ENCODE data around the gene CYP4F22.
A peak's percentile ranks its signal among the peaks of the same experiment; 100 is the strongest.

Gene CYP4F22

DNA sequence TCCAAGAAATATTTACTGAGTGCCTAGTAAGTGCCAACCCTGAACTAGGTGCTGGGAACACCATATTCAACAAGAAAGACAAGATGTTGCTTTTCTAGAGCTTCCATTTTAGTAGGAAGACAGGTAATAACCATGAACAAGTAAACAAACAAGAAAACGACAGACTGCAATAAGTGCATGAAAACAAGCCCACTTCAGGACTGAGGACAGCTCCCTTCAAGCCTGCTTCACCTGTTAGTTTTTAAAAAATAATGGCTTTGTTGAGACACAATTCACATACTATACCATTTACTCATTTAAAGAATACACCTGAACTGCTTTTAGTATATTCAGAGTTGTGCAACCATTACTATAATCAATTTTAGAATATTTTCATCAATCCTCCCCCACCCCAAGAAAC lies 30.4 kb downstream of the CYP4F22 start:
- no peak for DNase-seq

DNA sequence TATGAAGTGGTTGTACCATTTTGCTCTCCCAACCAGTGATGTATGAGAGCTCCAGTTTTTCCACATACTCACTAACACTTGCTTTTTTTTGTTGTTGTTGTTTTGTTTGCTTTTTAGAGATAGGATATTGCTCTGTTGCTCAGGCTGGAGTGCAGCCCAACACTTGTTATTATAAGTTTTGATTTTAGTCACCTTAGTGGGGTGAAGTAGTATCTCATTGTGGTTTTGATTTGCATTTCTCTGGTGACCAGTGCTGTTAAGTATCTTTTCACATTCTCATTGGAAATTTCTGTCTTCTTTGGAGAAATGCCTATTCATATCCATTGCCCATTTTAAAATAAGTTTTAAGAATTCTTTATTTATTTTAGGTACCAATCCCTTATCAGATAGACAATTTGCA lies 31.3 kb downstream of the CYP4F22 start:
- no peak for DNase-seq

DNA sequence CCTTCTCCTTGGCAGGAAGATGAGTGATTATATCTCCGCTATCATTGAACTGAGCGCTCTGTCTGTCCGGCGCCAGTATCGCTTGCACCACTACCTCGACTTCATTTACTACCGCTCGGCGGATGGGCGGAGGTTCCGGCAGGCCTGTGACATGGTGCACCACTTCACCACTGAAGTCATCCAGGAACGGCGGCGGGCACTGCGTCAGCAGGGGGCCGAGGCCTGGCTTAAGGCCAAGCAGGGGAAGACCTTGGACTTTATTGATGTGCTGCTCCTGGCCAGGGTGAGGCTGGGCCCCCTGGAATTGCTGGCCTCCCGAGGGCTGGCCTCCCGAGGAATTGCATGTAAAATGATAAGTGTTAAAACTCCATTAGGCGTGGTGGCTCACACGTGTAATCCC lies 32.1 kb downstream of the CYP4F22 start:
- no peak for DNase-seq

DNA sequence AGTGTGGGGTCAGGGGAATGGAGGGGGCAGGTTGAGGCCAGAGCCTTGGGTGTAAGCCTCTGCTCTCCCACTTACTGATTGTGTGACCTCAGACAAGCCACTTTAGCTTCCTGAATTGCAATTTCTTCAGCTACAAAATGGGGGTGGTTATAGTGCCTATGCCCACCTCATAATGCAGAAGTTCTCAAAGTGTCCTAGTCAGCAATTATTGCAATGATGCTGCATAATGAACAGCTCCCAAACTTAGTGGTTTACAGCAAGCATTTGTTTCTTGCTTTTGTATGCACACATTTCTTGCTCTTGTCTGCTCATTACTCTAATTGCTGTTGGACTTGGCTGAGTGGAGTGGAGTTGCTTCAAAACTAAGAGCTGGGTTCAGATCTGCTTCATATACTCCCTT lies 36.0 kb downstream of the CYP4F22 start:
- DNase-seq = no peak

DNA sequence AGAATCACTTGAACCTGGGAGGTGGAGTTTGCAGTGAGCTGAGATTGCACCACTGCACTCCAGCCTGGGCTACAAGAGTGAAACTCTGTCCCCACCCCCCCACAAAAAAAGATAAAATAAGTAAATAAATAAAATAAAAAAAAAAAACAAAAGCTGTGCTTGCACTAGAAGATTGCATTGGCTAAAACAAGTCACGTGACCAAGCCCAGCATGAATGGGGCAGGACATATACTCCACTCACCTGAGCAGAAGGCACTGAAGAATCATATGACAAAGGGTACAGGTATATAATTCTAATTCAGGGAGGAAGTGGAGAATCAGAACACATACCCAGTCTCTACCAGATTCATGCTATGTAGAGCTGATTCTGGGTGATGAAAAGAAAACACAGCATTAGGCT lies 36.6 kb downstream of the CYP4F22 start:
- DNase-seq = no peak

DNA sequence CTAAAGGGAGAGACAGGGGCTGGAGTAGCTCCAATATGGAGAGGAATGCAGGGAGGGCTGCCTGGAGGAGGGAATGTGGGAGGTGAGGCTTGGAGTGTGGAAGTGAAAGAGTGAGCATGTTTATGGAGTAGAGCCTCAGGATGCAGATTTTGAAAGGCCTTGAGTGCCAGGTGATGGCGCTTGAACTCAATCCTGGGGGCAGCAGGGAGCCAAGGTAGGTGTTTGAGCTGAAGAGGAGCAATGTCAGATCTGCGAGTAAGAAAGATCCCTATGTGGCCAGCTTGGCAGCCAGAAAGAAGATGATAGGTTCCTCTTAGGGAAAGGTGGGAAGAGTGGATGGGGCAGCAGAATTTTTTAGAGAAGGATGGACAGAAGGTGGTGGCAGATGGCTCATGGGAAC lies 40.3 kb downstream of the CYP4F22 start:
- DNase-seq = no peak

DNA sequence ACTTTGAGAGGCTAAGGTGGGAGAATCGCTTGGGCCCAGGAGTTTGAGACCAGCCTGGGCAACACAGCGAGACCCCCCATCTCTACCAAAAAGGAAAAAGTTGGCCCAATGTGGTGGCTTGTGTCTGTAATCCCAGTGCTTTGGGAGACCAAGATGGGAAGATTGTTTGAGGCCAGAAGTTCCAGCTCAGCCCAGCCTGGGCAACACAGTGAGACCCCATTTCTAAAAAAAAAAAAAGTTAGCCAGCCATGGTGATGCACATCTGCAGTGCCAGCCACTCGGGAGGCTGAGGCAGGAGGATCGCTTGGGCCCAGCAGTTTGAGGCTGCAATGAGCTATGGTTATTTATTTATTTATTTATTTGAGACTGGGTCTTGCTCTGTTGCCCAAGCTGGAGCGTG lies 41.3 kb downstream of the CYP4F22 start:
- DNase-seq = no peak

DNA sequence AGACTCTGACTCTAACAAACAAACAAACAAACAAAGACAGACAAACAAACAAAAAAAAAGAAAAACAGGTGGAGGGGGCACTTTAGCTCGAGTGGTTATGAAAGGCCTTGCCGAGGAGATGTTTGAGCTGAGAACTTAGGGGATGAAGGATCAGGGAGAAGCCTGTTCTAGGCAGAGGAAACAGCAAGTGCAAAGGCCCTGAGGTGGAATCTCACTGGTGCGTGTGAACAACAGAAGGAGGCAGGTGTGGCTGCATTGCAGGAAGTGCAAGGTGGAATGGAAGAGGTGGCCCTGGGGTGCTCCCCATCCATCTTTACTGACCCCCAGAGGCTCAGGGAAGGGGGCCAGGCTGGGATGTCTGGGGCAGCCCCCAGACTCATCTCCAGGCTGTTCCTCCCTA lies 41.9 kb downstream of the CYP4F22 start:
- DNase-seq = no peak

DNA sequence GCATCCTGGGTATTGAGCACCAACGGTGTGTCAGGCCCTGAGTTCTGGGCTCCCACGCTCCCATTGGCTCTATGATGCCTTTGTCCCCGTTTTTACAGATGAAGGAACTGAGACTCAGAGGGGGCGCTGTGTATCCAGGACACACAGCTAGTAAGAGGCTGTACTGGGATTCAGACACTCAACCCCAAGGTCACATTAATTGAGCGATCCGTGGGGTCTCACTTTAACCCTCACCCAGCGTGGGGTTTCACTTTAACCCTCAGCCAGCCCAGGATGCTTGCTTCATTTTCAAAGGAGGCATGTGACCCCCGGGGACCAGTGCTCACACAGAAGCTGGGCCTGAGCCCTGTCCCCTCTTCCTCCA lies 42.6 kb downstream of the CYP4F22 start:
- no peak for DNase-seq

DNA sequence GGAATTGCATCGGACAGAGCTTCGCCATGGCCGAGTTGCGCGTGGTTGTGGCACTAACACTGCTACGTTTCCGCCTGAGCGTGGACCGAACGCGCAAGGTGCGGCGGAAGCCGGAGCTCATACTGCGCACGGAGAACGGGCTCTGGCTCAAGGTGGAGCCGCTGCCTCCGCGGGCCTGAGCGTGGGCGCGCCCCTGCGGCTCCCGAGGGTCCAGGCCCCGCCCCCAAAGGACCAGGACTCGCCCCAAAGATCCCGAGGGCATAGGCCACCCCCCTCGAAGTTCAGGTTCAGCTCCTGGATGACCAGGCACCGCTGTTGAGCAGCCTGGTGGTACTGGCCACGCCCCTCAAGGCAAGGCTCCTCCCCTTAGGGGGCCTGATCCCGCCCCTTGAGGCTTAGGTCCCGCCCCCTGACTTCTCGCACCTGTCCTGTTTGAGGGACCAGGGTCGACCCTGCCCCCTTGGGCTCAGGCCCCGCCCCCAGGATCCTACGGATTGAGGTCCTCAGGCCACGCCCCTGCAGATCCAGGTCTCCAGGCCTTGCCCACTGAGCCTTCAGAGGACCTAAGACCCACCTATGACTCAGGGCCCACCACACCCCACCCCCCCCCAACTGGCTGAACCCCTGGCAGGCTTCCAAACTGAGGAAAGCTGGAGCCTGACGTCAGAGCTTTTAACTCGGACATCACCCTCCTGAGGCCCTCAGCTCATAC lies 43.1 kb downstream of the CYP4F22 start:
- no peak for DNase-seq

DNA sequence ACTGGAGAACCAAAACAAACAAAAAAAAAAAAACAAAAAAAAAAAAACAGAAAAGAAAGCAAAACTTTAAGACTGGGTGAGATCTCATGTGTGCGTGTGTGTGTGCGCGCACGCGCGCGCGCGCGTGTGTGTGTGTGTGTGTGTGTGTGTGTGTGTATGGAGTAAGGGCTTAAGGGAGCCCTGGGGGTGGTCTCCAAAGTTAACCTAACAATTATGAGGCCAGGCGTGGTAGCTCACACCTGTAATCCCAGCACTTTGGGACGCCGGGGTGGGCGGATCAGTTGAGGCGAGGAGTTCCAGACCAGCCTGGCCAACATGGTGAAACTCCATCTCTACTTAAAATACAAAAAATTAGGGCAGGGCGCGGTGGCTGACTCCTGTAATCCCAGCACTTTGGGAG lies 46.7 kb downstream of the CYP4F22 start:
- no peak for DNase-seq

DNA sequence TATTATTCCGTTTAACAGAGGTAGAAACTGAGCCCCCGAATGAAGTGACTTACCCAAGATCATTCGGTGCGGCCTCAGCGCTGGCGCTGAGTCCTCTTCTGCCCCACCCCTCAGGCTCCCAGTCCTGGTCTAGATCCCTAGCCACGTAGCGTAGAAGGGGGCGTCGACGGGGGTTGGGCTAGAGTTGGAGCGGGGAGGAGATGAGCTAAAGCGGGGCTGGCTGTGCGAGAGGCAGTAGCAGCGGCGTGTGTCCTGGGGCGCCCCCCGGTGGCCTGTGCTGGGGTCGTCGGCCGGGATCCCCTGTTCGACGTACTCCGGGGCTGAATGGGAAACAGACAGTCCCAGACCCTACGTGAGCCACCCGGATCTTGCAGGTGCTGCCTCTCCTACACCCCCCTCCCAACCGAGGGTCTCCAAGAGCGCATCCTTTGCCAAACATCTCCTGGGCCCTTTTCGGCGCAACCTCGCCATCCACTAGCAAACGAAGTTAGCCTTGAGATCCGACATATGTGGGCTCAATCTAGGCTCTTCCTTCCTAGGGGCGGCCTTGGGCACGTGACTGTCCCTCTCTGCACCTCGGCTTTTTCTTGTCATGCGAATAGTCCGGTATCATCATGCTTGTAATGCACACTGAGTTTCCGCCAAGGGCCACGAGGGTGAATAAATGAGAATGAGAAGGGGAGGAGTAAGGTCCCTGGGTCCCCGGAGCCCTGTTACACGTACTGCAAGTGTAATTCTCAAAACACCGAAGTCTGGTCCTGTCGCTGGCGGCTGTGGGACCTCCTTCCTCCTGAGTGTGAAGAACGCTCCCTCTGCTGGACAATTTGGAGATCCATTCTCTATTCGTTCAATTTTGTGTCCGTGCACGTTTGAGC lies 47.7 kb downstream of the CYP4F22 start:
- peak; percentile 75 for DNase-seq

DNA sequence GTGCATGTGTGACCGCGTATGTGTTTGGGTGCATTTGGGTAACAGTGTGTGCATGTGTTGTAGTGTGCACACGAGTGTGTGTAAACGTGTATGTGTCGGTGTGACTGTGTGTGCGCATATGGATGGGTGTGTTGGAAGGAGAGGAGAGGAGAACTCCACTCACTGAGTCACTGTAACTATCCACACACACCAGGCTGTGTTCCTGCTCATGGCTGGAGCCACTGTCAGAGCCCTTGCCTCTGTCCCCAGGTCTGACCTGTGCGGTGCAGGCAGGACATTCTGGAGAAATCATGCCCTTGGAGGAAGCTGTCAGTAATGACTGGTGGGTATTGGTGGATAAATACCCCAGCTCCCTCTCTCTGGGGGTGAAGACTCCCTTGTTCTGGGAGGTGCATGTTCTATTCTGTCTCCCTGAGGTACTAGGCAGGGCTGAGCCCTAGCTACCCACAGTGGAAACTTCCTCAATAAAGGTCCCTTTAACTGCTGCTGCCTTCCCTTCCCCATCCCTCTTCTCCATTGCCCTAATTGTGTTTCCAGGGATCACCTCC lies 48.4 kb downstream of the CYP4F22 start:
- no peak for DNase-seq

DNA sequence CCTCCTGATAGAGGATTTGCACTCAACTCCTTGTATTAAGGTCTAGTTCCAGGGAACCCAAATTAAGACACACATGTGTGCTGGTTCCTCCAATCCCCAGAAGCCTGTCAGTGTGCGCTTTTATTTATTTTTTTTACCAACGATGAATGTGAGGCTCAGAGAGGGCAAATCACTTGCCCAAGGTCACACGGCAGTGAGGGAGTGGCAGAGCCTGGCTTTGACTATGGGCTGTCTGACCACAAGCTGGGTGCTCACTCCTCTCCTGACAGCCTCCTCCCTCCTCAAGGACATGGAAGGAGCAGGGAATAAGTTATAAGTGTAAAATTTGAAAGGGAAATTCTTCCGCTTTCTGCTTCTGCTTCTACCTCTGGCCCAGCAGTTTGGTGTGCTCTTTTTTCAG lies 48.9 kb downstream of the CYP4F22 start:
- no peak for DNase-seq

DNA sequence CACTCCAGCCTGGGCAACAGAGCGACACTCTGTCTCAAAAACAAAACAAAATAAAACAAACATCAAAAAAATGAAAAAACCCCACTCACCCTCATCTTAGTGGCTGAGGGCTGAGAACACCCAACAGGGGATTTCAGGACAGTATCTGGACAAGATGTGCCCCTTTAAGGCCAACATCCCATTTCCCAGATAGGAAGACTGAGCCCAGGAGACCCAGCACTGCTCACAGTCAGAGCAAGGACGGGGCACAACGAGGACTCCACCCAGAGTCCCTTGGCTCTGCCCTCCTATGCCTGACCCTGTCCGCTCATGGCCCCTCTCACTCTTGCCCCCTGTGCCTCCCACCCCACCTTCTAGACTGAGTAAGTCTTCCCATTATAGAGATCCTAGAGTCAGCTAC lies 53.8 kb downstream of the CYP4F22 start:
- no peak for DNase-seq

DNA sequence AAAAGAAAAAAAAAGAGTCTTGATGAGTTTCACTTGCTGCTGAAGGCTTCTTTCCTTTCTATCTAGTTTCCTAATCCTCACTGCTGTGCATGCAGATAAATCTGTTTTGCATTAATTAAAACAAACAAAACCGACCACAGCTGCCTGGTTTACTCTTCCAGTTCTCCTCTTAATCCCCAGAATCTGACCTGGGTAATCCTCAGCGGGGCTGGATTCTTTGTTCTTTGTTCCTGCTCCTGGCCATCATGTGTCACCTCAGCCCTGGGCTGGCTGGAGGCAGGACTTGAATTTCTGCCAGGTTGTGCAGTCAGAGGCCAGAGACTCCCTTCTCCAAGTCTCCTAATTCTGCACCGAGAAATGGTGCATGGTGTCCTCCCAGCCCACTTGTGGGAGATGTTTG lies 54.5 kb downstream of the CYP4F22 start:
- no peak for DNase-seq

DNA sequence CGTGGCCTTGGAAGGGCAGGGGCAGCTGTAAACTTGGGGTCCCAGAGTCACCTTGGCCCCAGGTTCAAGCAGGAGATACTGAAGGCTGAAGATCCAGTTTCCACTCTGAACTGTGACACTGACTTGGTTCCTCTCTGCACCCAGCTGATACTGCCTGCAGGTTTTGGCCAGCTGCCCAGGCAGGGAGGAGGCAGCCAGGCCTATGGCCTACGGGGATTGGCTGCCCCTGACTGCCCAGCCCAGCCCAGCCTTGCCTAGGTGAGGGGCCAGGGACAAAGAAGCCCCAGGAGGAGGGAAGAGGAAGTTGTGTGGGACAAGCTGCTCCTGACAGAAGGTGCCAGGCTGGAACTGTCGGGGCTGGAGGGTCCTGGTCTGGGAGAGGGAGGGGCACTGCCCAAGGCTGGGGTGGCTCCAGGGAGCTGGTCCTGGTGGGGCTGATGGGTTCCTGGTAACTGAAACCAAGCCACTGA lies 55.0 kb downstream of the CYP4F22 start:
- peak; percentile 52 for DNase-seq

DNA sequence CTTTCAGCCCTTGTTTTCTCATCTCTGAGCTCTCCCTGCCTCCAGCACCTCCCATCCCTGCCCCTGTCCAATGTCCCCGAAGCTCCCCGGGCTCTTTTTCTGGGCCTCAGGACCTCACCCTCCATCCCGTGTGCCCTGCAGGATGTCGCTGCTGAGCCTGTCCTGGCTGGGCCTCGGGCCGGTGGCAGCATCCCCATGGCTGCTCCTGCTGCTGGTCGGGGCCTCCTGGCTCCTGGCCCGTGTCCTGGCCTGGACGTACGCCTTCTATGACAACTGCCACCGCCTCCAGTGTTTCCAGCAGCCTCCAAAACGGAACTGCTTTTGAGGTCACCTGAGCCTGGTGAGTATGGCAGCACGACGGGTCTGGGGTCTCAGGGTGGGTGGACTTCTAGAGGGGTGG lies 55.6 kb downstream of the CYP4F22 start:
- no peak for DNase-seq

DNA sequence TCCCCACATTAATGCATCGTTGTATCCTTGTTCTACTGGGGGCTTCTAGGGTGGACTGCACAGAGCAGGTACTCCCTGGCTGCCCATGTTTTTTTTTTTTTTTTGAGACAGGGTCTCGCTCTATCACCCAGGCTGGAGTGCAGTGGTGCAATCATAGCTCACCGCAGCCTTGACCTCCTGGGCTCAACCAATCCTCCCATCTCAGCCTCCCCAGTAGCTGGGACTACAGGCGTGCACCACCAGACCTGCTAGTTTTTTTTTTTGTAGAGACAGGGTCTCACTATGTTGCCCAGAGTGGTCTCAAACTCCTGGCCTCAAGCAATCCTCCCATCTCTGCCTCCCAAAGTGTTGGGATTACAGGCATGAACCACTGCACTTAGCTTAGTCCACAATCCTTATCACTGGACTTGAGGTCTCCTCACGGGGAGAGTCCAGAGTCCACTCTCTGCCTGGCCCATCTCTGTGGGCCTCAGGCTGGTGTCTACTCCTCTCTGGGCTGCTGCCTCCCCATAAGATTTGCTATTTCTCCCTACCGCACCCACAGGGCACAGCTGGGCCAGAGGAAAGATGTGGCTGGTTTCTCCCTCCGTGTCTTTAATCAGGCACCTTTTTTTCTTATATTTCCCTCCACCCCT lies 56.3 kb downstream of the CYP4F22 start:
- no peak for DNase-seq

DNA sequence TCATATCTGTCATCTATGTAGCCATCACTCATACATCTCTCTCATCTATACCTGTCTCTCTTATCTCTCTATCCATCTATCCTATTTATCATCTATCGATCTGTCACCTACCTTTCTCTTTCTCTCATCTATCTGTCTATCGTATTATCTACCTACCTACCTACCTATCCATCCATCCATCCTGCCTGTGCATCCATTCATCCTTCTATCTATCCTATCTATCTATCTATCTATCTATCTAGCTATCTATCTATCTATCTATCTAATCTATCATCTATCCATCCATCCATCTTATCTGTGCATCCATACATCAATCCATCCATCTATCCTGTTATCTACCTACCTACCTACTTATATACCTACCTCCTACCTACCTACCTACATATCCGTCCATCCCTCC lies 62.1 kb downstream of the CYP4F22 start:
- DNase-seq = no peak

DNA sequence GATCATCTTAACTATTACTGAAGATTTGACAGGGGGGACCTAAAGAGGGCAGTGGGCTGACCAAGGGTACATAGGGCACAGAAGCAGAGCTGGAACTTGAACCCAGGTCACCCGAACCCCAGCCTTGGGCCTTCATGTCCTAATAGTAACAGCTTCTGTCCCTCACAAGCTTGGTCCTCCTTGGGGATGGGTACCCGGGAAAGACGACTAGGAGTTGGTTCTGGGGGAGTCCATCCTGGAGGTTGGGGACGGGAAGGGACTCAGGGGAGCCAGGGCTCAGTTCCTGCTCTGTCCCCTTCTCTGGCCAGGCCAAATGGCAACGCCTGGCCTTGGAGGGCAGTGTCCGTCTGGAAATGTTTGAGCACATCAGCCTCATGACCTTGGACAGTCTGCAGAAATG lies 67.1 kb downstream of the CYP4F22 start:
- DNase-seq = no peak

DNA sequence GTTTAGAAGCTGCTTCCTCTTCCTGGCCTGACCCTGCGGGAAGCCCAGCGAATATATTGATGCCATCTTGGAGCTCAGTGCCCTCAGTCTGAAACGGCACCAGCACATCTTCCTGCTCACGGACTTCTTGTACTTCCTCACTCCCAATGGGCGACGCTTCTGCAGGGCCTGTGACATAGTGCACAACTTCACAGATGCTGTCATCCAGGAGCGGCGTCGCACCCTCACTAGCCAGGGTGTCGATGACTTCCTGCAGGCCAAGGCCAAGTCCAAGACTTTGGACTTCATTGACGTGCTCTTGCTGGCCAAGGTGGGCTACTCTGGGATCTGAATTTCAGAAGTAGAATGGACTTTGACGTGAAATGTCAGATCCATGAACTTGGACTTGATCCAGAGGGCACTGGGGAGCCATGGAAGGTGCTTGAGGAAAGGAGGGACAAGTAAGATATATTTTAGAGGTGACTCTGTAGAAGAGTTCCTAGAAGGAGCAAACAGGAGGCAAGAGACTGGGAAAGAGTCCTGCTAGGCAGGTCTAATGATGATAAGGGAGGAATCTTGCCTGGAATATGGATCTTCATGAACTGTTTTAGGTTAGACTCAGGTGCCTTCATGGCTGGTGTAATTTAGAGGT lies 68.3 kb downstream of the CYP4F22 start:
- no peak for DNase-seq

DNA sequence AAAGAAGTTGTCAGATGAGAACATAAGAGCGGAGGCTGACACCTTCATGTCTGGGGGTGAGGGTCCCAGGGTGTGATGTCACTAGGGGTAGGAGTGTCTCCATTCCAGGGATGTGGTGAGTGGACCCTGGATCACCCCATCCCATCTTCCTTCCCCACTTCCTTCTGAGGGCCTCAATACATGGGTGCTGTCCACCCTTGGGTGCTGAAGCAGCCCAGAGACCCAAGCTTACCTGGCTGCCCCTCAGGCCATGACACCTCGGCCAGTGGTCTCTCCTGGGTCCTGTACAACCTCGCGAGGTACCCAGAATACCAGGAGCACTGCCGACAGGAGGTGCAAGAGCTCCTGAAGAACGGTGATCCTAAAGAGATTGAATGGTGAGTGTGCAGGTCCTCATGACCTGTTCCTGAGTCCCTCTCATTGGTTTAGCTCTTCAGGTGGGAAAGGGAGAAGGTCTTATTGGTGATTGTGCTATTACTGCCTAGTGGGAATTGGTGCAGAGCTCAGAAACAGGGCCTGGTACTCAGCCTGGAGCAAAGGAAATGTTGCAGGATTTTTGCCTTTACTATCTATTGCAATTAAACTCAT lies 69.0 kb downstream of the CYP4F22 start:
- DNase-seq = no peak
